HCT116 (cell line): Measurements from ENCODE around the gene NOP53. TPM values are rescaled to one million over a fixed set of nuclear protein-coding genes. Genes with fewer than 3 reads are reported as not detected.

ENCODE experiments used
- ATAC-seq: fragments of 200-7000 bp; cut with Tn5 transposase; 2 replicates; pipeline ENCODE4 v1.9.1; 2020; ENCODE audit warnings: mild to moderate bottlenecking, moderate library complexity
- BruUV-seq: library from RNA; stranded (reverse); fragments of 400-500 nt; replicated peaks from 2 replicates; lab custom pipeline; 2021; lab: Mats Ljungman, UMichigan
- CTCF ChIA-PET: fragments of 300-600 bp; sonication (Branson Sonifier 250); formaldehyde crosslinking; loops from one replicate; lab custom pipeline; 2021; ENCODE audit warnings: antibody characterized with exemption; lab: Charles Lee
- POLR2A ChIA-PET: fragments of 300-600, 350-600 bp; sonication (Branson Sonifier 250); formaldehyde crosslinking; loops from one replicate; lab custom pipeline; 2021; ENCODE audit warnings: antibody characterized with exemption; lab: Charles Lee
- RAD21 ChIA-PET, 2 experiments: fragments of 300-600 bp; sonication (Branson Sonifier 250); formaldehyde crosslinking; loops; one replicate each; lab custom pipeline; 2023; ENCODE audit warnings: low total read pairs in 2 of 2; ENCODE audit not compliant: uncharacterized antibody in 2 of 2, unreplicated experiment in 2 of 2, low non-redundant PET in 1 of 2; lab: Charles Lee
- DNase-seq: peaks from one replicate; pipeline ENCODE4 v3.0.0-alpha.2; 2010; ENCODE audit warnings: low read depth, low spot score
- H2AFZ ChIP-seq: fragments of 200-600 bp; shearing (Covaris generic), sonication (generic); 2 replicates; pipeline ENCODE4 v1.6.1; 2017; ENCODE audit warnings: low read depth, mixed run types, mixed read lengths, antibody characterized with exemption, low read length; ENCODE audit not compliant: poor library complexity, severe bottlenecking
- H3K27ac ChIP-seq: 2 replicates; pipeline ENCODE4 v1.5.1; 2012; ENCODE audit warnings: low read depth, low read length
- H3K27me3 ChIP-seq: fragments of 200-600 bp; sonication (generic); 2 replicates; pipeline ENCODE4 v1.6.1; 2016; ENCODE audit warnings: mixed run types, low read length, mixed read lengths; ENCODE audit not compliant: insufficient read depth
- H3K36me3 ChIP-seq, 2 experiments: fragments of 200-500 bp in 1 of 2; fragments of 200-600 bp in 1 of 2; sonication (Bioruptor generic) in 1 of 2; sonication (generic) in 1 of 2; 2 replicates each; pipeline versions ENCODE4 v1.5.1 to v1.6.1; 2014 to 2016; ENCODE audit warnings: low read length in 2 of 2, inconsistent platforms in 1 of 2, mixed read lengths in 1 of 2, mixed run types in 1 of 2; ENCODE audit not compliant: insufficient read depth in 2 of 2, control insufficient read depth in 1 of 2
- H3K4me1 ChIP-seq, 2 experiments: fragments of 200-600 bp in 1 of 2; sonication (generic) in 1 of 2; 2 replicates each; pipeline versions ENCODE4 v1.5.1 to v1.6.1; 2012 to 2017; ENCODE audit warnings: low read length in 2 of 2, inconsistent platforms in 1 of 2, mild to moderate bottlenecking in 1 of 2, mixed read lengths in 1 of 2, mixed run types in 1 of 2, moderate library complexity in 1 of 2; ENCODE audit not compliant: insufficient read depth in 2 of 2, control insufficient read depth in 1 of 2
- H3K4me2 ChIP-seq: fragments of 200-600 bp; sonication (generic); 2 replicates; pipeline ENCODE4 v1.6.1; 2017; ENCODE audit warnings: mixed run types, low read length, mixed read lengths
- H3K4me3 ChIP-seq, 2 experiments: fragments of 200-600 bp in 1 of 2; sonication (generic) in 1 of 2; replicated peaks in 1 of 2; 2 replicates each; pipeline ENCODE4 v1.5.1; 2011 to 2016; ENCODE audit warnings: low read length in 2 of 2, control low read depth in 1 of 2, low read depth in 1 of 2, mild to moderate bottlenecking in 1 of 2, mixed read lengths in 1 of 2, mixed run types in 1 of 2
- H3K79me2 ChIP-seq: fragments of 200-600 bp; sonication (generic); 2 replicates; pipeline ENCODE4 v1.6.1; 2017; ENCODE audit warnings: mild to moderate bottlenecking, mixed run types, low read length, moderate library complexity, mixed read lengths; ENCODE audit not compliant: insufficient read depth
- H3K9ac ChIP-seq: fragments of 200-600 bp; sonication (generic); 2 replicates; pipeline ENCODE4 v1.6.1; 2016; ENCODE audit warnings: low read length, mixed read lengths
- H3K9me2 ChIP-seq: fragments of 200-600 bp; sonication (generic), shearing (Covaris generic); 2 replicates; pipeline ENCODE4 v1.6.1; 2017; ENCODE audit warnings: mixed run types, mild to moderate bottlenecking, moderate library complexity; ENCODE audit not compliant: insufficient read depth
- H3K9me3 ChIP-seq, 2 experiments: fragments of 200-500 bp in 1 of 2; fragments of 200-600 bp in 1 of 2; sonication (Bioruptor generic) in 1 of 2; sonication (generic) in 1 of 2; 2 replicates each; pipeline ENCODE4 v1.6.1; 2014 to 2017; ENCODE audit warnings: low read length in 2 of 2, mixed read lengths in 2 of 2, inconsistent platforms in 1 of 2, low read depth in 1 of 2, mild to moderate bottlenecking in 1 of 2, mixed run types in 1 of 2, moderate library complexity in 1 of 2; ENCODE audit not compliant: control insufficient read depth in 1 of 2, insufficient read depth in 1 of 2
- H4K20me1 ChIP-seq: fragments of 200-600 bp; sonication (generic), shearing (Covaris generic); 2 replicates; pipeline ENCODE4 v1.6.1; 2017; ENCODE audit warnings: mixed run types, mild to moderate bottlenecking, moderate library complexity; ENCODE audit not compliant: insufficient read depth
- EGR1 ChIP-seq: IDR thresholded peaks from 2 replicates; pipeline ENCODE4 v1.6.1; 2012; ENCODE audit warnings: low read depth
- EZH2phosphoT487 ChIP-seq: fragments of 200-600 bp; IDR thresholded peaks from 2 replicates; pipeline ENCODE4 v1.6.1; 2018; ENCODE audit warnings: antibody characterized with exemption, borderline replicate concordance
- FOSL1 ChIP-seq: IDR thresholded peaks from 2 replicates; pipeline ENCODE4 v1.6.1; 2012; ENCODE audit warnings: low read depth
- SIN3A ChIP-seq: IDR thresholded peaks from 2 replicates; pipeline ENCODE4 v1.6.1; 2012; ENCODE audit warnings: low read depth
- TCF7L2 ChIP-seq: IDR thresholded peaks from 2 replicates; pipeline ENCODE4 v1.7.0; 2011; ENCODE audit warnings: borderline replicate concordance, inconsistent platforms; ENCODE audit not compliant: insufficient read depth, insufficient read length; ENCODE audit errors: extremely low read depth
- YY1 ChIP-seq: IDR thresholded peaks from 2 replicates; pipeline ENCODE4 v1.6.1; 2011; ENCODE audit warnings: low read length, low read depth, moderate library complexity, mild to moderate bottlenecking; ENCODE audit not compliant: insufficient replicate concordance; ENCODE audit errors: extremely low read depth
- intact Hi-C: fragments of 100-400 bp; cut with micrococcal nuclease; formaldehyde crosslinking; loops from 2 replicates; pipeline ENCODE4 v1.10.0; 2022
- total RNA-seq: library from RNA; stranded (reverse); gene quantifications from one replicate; pipeline ENCODE4 v1.2.1, GENCODE V29; 2021; ENCODE audit not compliant: unreplicated experiment
- TF ChIP-seq, protein P1 (sequence below): IDR thresholded peaks from 2 replicates; pipeline ENCODE4 v1.6.1; 2011; ENCODE audit warnings: mild to moderate bottlenecking, low read length, moderate library complexity; ENCODE audit not compliant: insufficient replicate concordance; ENCODE audit errors: extremely low read depth
- TF ChIP-seq, protein P2 (sequence below): IDR thresholded peaks from 2 replicates; pipeline ENCODE4 v1.6.1; 2012; ENCODE audit warnings: low read depth

Gene NOP53
- total RNA-seq, 1 experiment from 2014 or later = 322 TPM

DNA sequence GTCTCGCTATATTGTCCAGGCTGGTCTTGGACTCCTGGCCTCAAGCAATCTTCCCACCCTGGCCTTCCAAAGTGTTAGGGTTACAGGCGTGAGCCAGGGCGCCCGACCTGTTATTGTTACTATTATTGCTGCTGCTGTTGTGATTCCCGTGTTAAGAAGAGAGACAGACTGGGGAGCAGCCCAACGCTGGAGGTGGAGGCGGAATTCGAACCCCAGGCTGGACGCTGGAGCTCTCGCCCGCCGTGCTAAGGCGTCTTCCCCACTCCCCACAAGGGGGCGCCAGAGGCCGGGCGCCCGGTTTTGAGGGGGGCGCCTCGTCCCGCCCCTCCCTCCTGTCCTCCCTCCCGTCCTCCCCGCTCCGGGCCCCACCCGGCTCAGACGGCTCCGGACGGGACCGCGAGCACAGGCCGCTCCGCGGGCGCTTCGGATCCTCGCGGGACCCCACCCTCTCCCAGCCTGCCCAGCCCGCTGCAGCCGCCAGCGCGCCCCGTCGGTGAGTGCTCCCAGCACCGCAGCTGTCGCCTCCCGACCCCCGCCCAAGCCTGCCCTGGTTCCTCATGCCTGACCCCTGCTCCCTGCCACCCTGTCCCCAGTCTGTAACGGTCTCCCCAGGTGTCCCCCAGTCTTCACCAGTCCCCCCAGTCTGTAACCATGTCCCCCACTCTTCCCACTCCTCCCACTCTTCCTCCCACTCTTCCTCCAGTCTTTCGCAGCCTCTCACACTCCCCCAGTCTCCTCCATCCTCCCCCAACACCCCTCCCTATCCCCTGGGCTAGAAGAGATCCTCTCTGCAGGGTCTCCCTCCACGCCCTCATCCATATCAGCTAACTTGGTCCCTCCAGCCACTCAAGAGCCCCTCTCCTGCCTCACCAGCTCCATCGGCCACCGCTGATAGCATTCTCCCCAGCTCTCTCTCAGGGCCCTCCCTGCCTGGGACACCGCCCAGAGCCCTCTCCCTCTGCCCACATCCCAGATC, 32.0 kb upstream of the NOP53 start, which contains the start of gene EHD2 (continued):
- TF ChIP-seq, protein P1, sequence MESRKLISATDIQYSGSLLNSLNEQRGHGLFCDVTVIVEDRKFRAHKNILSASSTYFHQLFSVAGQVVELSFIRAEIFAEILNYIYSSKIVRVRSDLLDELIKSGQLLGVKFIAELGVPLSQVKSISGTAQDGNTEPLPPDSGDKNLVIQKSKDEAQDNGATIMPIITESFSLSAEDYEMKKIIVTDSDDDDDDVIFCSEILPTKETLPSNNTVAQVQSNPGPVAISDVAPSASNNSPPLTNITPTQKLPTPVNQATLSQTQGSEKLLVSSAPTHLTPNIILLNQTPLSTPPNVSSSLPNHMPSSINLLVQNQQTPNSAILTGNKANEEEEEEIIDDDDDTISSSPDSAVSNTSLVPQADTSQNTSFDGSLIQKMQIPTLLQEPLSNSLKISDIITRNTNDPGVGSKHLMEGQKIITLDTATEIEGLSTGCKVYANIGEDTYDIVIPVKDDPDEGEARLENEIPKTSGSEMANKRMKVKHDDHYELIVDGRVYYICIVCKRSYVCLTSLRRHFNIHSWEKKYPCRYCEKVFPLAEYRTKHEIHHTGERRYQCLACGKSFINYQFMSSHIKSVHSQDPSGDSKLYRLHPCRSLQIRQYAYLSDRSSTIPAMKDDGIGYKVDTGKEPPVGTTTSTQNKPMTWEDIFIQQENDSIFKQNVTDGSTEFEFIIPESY = no peak
- no peak for TF ChIP-seq YY1

DNA sequence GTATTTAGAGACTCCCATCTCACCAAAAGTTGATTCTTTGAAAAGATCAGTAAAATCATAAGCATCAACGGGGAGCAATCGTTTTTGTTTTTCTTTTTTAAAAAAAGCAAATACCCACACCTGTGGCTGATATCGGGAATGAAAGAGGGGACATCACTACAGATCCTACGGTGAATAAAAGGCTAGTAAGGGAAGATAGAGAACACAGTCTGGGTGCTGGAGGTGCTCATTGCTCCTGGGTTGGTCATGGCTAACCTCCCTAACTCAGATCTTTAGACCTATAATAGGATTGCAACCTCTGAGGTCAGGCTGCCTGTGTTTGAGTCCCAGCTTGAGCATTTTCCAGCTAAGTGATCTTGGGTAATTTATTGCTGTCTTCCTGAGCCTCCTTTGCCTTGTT, 31.0 kb upstream of the NOP53 start:
- Histone ChIP-seq H3K27ac (peak overlapping the region; percentile 93; the same call in 1 of the 2 replicates), H3K9me3 (no peaks in the 10 kb centered on the region), H3K27me3 (no peaks in the 10 kb centered on the region), H4K20me1 (no peaks in the 10 kb centered on the region), H3K9ac (peak overlapping the region; percentile 89), H3K79me2 (peaks cover 44% of the 10 kb centered on the region), H3K4me1 (peaks cover 5 to 17% of the 10 kb centered on the region in 2 experiments; a peak in 3 of 4 replicates), H3K36me3 (peaks cover 3 to 12% of the 10 kb centered on the region in 2 experiments; a peak in 1 of 4 replicates), H3K4me3 (peak overlapping the region; percentile 74 to 97), H3K9me2 (no peaks in the 10 kb centered on the region), H3K4me2 (peak overlapping the region; percentile 89), H2AFZ (no peak overlapping the region)
- ChIA-PET RAD21 (no interaction called here), CTCF (interaction anchor here (0.8 to 4.4 kb wide), 4 partner anchors 11 to 286 kb away, joined by 3 to 68 read pairs (median 36); partner anchors contain the start of gene NOP53), POLR2A (interaction anchor here (0.7 to 3.5 kb wide), 2 partner anchors 9 to 29 kb away, joined by 3 to 32 read pairs; partner anchors contain the start of gene NOP53)
- intact Hi-C loops = no loop called here
- TF ChIP-seq FOSL1 (no peak), EZH2phosphoT487 (no peak), TCF7L2 (no peak), SIN3A (no peak), EGR1 (no peak)
- TF ChIP-seq, protein P2, sequence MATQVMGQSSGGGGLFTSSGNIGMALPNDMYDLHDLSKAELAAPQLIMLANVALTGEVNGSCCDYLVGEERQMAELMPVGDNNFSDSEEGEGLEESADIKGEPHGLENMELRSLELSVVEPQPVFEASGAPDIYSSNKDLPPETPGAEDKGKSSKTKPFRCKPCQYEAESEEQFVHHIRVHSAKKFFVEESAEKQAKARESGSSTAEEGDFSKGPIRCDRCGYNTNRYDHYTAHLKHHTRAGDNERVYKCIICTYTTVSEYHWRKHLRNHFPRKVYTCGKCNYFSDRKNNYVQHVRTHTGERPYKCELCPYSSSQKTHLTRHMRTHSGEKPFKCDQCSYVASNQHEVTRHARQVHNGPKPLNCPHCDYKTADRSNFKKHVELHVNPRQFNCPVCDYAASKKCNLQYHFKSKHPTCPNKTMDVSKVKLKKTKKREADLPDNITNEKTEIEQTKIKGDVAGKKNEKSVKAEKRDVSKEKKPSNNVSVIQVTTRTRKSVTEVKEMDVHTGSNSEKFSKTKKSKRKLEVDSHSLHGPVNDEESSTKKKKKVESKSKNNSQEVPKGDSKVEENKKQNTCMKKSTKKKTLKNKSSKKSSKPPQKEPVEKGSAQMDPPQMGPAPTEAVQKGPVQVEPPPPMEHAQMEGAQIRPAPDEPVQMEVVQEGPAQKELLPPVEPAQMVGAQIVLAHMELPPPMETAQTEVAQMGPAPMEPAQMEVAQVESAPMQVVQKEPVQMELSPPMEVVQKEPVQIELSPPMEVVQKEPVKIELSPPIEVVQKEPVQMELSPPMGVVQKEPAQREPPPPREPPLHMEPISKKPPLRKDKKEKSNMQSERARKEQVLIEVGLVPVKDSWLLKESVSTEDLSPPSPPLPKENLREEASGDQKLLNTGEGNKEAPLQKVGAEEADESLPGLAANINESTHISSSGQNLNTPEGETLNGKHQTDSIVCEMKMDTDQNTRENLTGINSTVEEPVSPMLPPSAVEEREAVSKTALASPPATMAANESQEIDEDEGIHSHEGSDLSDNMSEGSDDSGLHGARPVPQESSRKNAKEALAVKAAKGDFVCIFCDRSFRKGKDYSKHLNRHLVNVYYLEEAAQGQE = no peak
- TF ChIP-seq, protein P1 = no peak
- DNase-seq (no peak), ATAC-seq (no peak)
- TSS peak; percentile 77 for BruUV-seq
